Activated naive CD8-positive, alpha-beta T cell (primary cell): ENCODE data around the gene RAB28.
A peak's percentile ranks its signal among the peaks of the same experiment; 100 is the strongest.
"Not testable (repeated sequence)": the region's sequence is repeated elsewhere in the genome, so short reads cannot be mapped to it uniquely, and the experiment has no call there.

ENCODE experiments used
- H3K27ac Mint-ChIP-seq: one replicate; pipeline ENCODE4 v1.8.0; 2021; ENCODE audit warnings: mixed read lengths
- H3K27me3 Mint-ChIP-seq: one replicate; pipeline ENCODE4 v1.8.0; 2021; ENCODE audit warnings: mixed read lengths
- H3K36me3 Mint-ChIP-seq: one replicate; pipeline ENCODE4 v1.8.0; 2021; ENCODE audit warnings: mixed read lengths
- H3K4me1 Mint-ChIP-seq: one replicate; pipeline ENCODE4 v1.8.0; 2021; ENCODE audit warnings: low read depth, mixed read lengths
- H3K4me3 Mint-ChIP-seq: one replicate; pipeline ENCODE4 v1.8.0; 2021; ENCODE audit warnings: mild to moderate bottlenecking, mixed read lengths
- H3K9me3 Mint-ChIP-seq: one replicate; pipeline ENCODE4 v1.8.0; 2021; ENCODE audit warnings: low read depth, mixed read lengths

The RAB28 gene

GRCh38 chr4:13396161-13396560 is 88.0 kb downstream of the RAB28 start:
- H3K9me3 Mint-ChIP-seq: no peaks in the 10 kb centered on the region
- no peak overlapping the region for H3K4me3 Mint-ChIP-seq
- H3K4me1 Mint-ChIP-seq: peaks cover 2% of the 10 kb centered on the region
- peaks cover 17% of the 10 kb centered on the region for H3K36me3 Mint-ChIP-seq
- H3K27ac Mint-ChIP-seq: no peak overlapping the region
- no peaks in the 10 kb centered on the region for H3K27me3 Mint-ChIP-seq

GRCh38 chr4:13389901-13390300 is 94.2 kb downstream of the RAB28 start:
- not testable (repeated sequence) for H3K4me3 Mint-ChIP-seq, H3K27ac Mint-ChIP-seq, H3K27me3 Mint-ChIP-seq, H3K9me3 Mint-ChIP-seq
- Mint-ChIP-seq H3K4me1 (peaks cover 22% of the 10 kb centered on the region), H3K36me3 (peaks cover 33% of the 10 kb centered on the region)

- Mint-ChIP-seq H3K36me3 (peaks cover 27% of the 10 kb centered on the region), H3K27me3 (no peaks in the 10 kb centered on the region), H3K4me3 (peak overlapping the region; percentile 40), H3K9me3 (no peaks in the 10 kb centered on the region), H3K4me1 (peaks cover 20% of the 10 kb centered on the region), H3K27ac (peak overlapping the region; percentile 25)
These were observed 97.6 kb downstream of the RAB28 start for GRCh38 chr4:13386405-13387107.

- no peaks in the 10 kb centered on the region for H3K27me3 Mint-ChIP-seq
- H3K4me1 Mint-ChIP-seq: peaks cover 20% of the 10 kb centered on the region
- peaks cover 17% of the 10 kb centered on the region for H3K36me3 Mint-ChIP-seq
- H3K4me3 Mint-ChIP-seq: no peak overlapping the region
- no peak overlapping the region for H3K27ac Mint-ChIP-seq
- no peaks in the 10 kb centered on the region for H3K9me3 Mint-ChIP-seq
These were observed 100.1 kb downstream of the RAB28 start for GRCh38 chr4:13384055-13384454.

- Mint-ChIP-seq H3K27me3 (no peaks in the 10 kb centered on the region), H3K9me3 (no peaks in the 10 kb centered on the region), H3K4me3 (no peak overlapping the region), H3K36me3 (peaks cover 14% of the 10 kb centered on the region), H3K27ac (no peak overlapping the region), H3K4me1 (no peaks in the 10 kb centered on the region)
These were observed 105.0 kb downstream of the RAB28 start for GRCh38 chr4:13378973-13379759.

- no peak overlapping the region for H3K27ac Mint-ChIP-seq
- H3K9me3 Mint-ChIP-seq: no peaks in the 10 kb centered on the region
- peaks cover 17% of the 10 kb centered on the region for H3K36me3 Mint-ChIP-seq
- no peaks in the 10 kb centered on the region for H3K27me3 Mint-ChIP-seq
- no peaks in the 10 kb centered on the region for H3K4me1 Mint-ChIP-seq
- no peak overlapping the region for H3K4me3 Mint-ChIP-seq
These were observed 113.1 kb downstream of the RAB28 start for GRCh38 chr4:13371048-13371447.

- no peaks in the 10 kb centered on the region for H3K9me3 Mint-ChIP-seq
- no peak overlapping the region for H3K27ac Mint-ChIP-seq
- no peaks in the 10 kb centered on the region for H3K27me3 Mint-ChIP-seq
- no peaks in the 10 kb centered on the region for H3K4me1 Mint-ChIP-seq
- H3K36me3 Mint-ChIP-seq: peaks cover 11% of the 10 kb centered on the region
- H3K4me3 Mint-ChIP-seq: no peak overlapping the region
These were observed 115.9 kb downstream of the RAB28 start for GRCh38 chr4:13368217-13368616.

GRCh38 chr4:13367691-13368090 is 116.4 kb downstream of the RAB28 start:
- H3K36me3 Mint-ChIP-seq: peaks cover 14% of the 10 kb centered on the region
- H3K27me3 Mint-ChIP-seq: no peaks in the 10 kb centered on the region

GRCh38 chr4:13367244-13367643 is 116.9 kb downstream of the RAB28 start:
- Mint-ChIP-seq H3K9me3 (no peaks in the 10 kb centered on the region), H3K4me3 (no peak overlapping the region), H3K4me1 (no peaks in the 10 kb centered on the region), H3K36me3 (peaks cover 16% of the 10 kb centered on the region), H3K27me3 (no peaks in the 10 kb centered on the region), H3K27ac (no peak overlapping the region)

More at GRCh38 chr4:13367691-13368090, 116.4 kb downstream of the RAB28 start:
- Mint-ChIP-seq H3K4me3 (no peak overlapping the region), H3K9me3 (no peaks in the 10 kb centered on the region), H3K27ac (no peak overlapping the region), H3K4me1 (no peaks in the 10 kb centered on the region)

- peaks cover 20% of the 10 kb centered on the region for H3K36me3 Mint-ChIP-seq
- no peaks in the 10 kb centered on the region for H3K27me3 Mint-ChIP-seq
- H3K4me3 Mint-ChIP-seq: no peak overlapping the region
- no peak overlapping the region for H3K27ac Mint-ChIP-seq
- no peaks in the 10 kb centered on the region for H3K9me3 Mint-ChIP-seq
- H3K4me1 Mint-ChIP-seq: no peaks in the 10 kb centered on the region
These were observed 118.9 kb downstream of the RAB28 start for GRCh38 chr4:13365195-13365594.

- Mint-ChIP-seq H3K4me3 (no peak overlapping the region), H3K27me3 (no peaks in the 10 kb centered on the region), H3K27ac (no peak overlapping the region), H3K9me3 (no peaks in the 10 kb centered on the region), H3K36me3 (peaks cover 20% of the 10 kb centered on the region), H3K4me1 (no peaks in the 10 kb centered on the region)
These were observed 119.5 kb downstream of the RAB28 start for GRCh38 chr4:13364653-13365052.

- H3K36me3 Mint-ChIP-seq: peaks cover 19% of the 10 kb centered on the region
These were observed 120.0 kb downstream of the RAB28 start for GRCh38 chr4:13364172-13364571.

GRCh38 chr4:13359809-13360208 is 124.3 kb downstream of the RAB28 start:
- Mint-ChIP-seq H3K36me3 (peaks cover 23% of the 10 kb centered on the region), H3K27me3 (no peaks in the 10 kb centered on the region), H3K9me3 (peaks cover 4% of the 10 kb centered on the region), H3K4me3 (no peak overlapping the region), H3K4me1 (no peaks in the 10 kb centered on the region), H3K27ac (no peak overlapping the region)

More at GRCh38 chr4:13364172-13364571, 120.0 kb downstream of the RAB28 start:
- H3K4me3 Mint-ChIP-seq: no peak overlapping the region
- no peaks in the 10 kb centered on the region for H3K4me1 Mint-ChIP-seq
- H3K27me3 Mint-ChIP-seq: no peaks in the 10 kb centered on the region
- H3K27ac Mint-ChIP-seq: no peak overlapping the region
- no peaks in the 10 kb centered on the region for H3K9me3 Mint-ChIP-seq

- no peak overlapping the region for H3K4me3 Mint-ChIP-seq
- no peaks in the 10 kb centered on the region for H3K4me1 Mint-ChIP-seq
- H3K36me3 Mint-ChIP-seq: peaks cover 25% of the 10 kb centered on the region
- H3K9me3 Mint-ChIP-seq: peaks cover 4% of the 10 kb centered on the region
- no peaks in the 10 kb centered on the region for H3K27me3 Mint-ChIP-seq
- no peak overlapping the region for H3K27ac Mint-ChIP-seq
These were observed 128.8 kb downstream of the RAB28 start for GRCh38 chr4:13355111-13355880.

- Mint-ChIP-seq H3K4me3 (no peak overlapping the region), H3K4me1 (no peaks in the 10 kb centered on the region), H3K27ac (no peak overlapping the region), H3K9me3 (no peaks in the 10 kb centered on the region), H3K27me3 (no peaks in the 10 kb centered on the region), H3K36me3 (peaks cover 28% of the 10 kb centered on the region)
These were observed 135.0 kb downstream of the RAB28 start for GRCh38 chr4:13349096-13349495.
